ENCODE measurements around the gene SLC13A2.

SLC13A2 gene

GRCh38 chr17:28498652-28499363 is 25.4 kb downstream of the SLC13A2 start:
- H3K27me3 Mint-ChIP-seq = no peaks in the 10 kb centered on the region
- H3K36me3 Mint-ChIP-seq = no peaks in the 10 kb centered on the region

GRCh38 chr17:28499364-28499664 is 25.9 kb downstream of the SLC13A2 start:
- Mint-ChIP-seq H3K9me3 (no peaks in the 10 kb centered on the region), H3K36me3 (no peaks in the 10 kb centered on the region), H3K27ac (no peak overlapping the region), H3K4me3 (no peak overlapping the region), H3K27me3 (peaks cover 2% of the 10 kb centered on the region), H3K4me1 (no peaks in the 10 kb centered on the region)

More at GRCh38 chr17:28498652-28499363, 25.4 kb downstream of the SLC13A2 start:
- Mint-ChIP-seq H3K4me1 (no peaks in the 10 kb centered on the region), H3K9me3 (no peaks in the 10 kb centered on the region), H3K27ac (no peak overlapping the region), H3K4me3 (no peak overlapping the region)

GRCh38 chr17:28499684-28500357 is 26.4 kb downstream of the SLC13A2 start:
- Mint-ChIP-seq H3K27me3 (peaks cover 2% of the 10 kb centered on the region), H3K27ac (no peak overlapping the region), H3K4me1 (no peaks in the 10 kb centered on the region), H3K9me3 (no peaks in the 10 kb centered on the region), H3K4me3 (no peak overlapping the region), H3K36me3 (no peaks in the 10 kb centered on the region)

- H3K4me1 Mint-ChIP-seq = no peaks in the 10 kb centered on the region
- H3K27me3 Mint-ChIP-seq = peaks cover 2% of the 10 kb centered on the region
- H3K27ac Mint-ChIP-seq = no peak overlapping the region
Measured at GRCh38 chr17:28500712-28501379, 27.4 kb downstream of the SLC13A2 start.

GRCh38 chr17:28501421-28502284 is 28.2 kb downstream of the SLC13A2 start:
- H3K4me3 Mint-ChIP-seq = no peak overlapping the region
- no peaks in the 10 kb centered on the region for H3K4me1 Mint-ChIP-seq
- H3K27me3 Mint-ChIP-seq = peaks cover 2% of the 10 kb centered on the region
- H3K9me3 Mint-ChIP-seq = no peaks in the 10 kb centered on the region
- no peaks in the 10 kb centered on the region for H3K36me3 Mint-ChIP-seq
- H3K27ac Mint-ChIP-seq = no peak overlapping the region

More at GRCh38 chr17:28500712-28501379, 27.4 kb downstream of the SLC13A2 start:
- Mint-ChIP-seq H3K9me3 (no peaks in the 10 kb centered on the region), H3K36me3 (no peaks in the 10 kb centered on the region), H3K4me3 (no peak overlapping the region)

- H3K9me3 Mint-ChIP-seq = no peaks in the 10 kb centered on the region
- H3K27ac Mint-ChIP-seq = no peak overlapping the region
- H3K27me3 Mint-ChIP-seq = peaks cover 5% of the 10 kb centered on the region
- H3K36me3 Mint-ChIP-seq = no peaks in the 10 kb centered on the region
- no peaks in the 10 kb centered on the region for H3K4me1 Mint-ChIP-seq
- H3K4me3 Mint-ChIP-seq = no peak overlapping the region
Measured at GRCh38 chr17:28503420-28503819, 30.0 kb downstream of the SLC13A2 start.

GRCh38 chr17:28505986-28506665 is 32.7 kb downstream of the SLC13A2 start, which contains the start of gene FOXN1:
TSS of gene FOXN1 (plus strand) at chr17:28506348. CDS start at chr17:28523970, 17,622 bp downstream.
- Mint-ChIP-seq H3K4me1 (no peaks in the 10 kb centered on the region), H3K27ac (no peak within 1 kb of the TSS), H3K27me3 (peaks cover 10% of the 10 kb centered on the region), H3K36me3 (no peaks in the 10 kb centered on the region), H3K9me3 (no peaks in the 10 kb centered on the region), H3K4me3 (no peak within 1 kb of the TSS)

- Mint-ChIP-seq H3K4me1 (no peaks in the 10 kb centered on the region), H3K4me3 (no peak overlapping the region), H3K36me3 (no peaks in the 10 kb centered on the region)
Measured at GRCh38 chr17:28506763-28507487, 33.5 kb downstream of the SLC13A2 start.

GRCh38 chr17:28507567-28508203 is 34.2 kb downstream of the SLC13A2 start:
- Mint-ChIP-seq H3K4me3 (no peak overlapping the region), H3K27me3 (peaks cover 10% of the 10 kb centered on the region), H3K36me3 (no peaks in the 10 kb centered on the region), H3K27ac (no peak overlapping the region), H3K9me3 (no peaks in the 10 kb centered on the region), H3K4me1 (no peaks in the 10 kb centered on the region)

More at GRCh38 chr17:28506763-28507487, 33.5 kb downstream of the SLC13A2 start:
- H3K27ac Mint-ChIP-seq = no peak overlapping the region
- no peaks in the 10 kb centered on the region for H3K9me3 Mint-ChIP-seq
- peaks cover 10% of the 10 kb centered on the region for H3K27me3 Mint-ChIP-seq

GRCh38 chr17:28508211-28508724 is 34.8 kb downstream of the SLC13A2 start:
- Mint-ChIP-seq H3K36me3 (no peaks in the 10 kb centered on the region), H3K9me3 (no peaks in the 10 kb centered on the region), H3K4me1 (no peaks in the 10 kb centered on the region), H3K27ac (no peak overlapping the region), H3K27me3 (peaks cover 10% of the 10 kb centered on the region), H3K4me3 (no peak overlapping the region)

- H3K4me3 Mint-ChIP-seq = no peak overlapping the region
- no peaks in the 10 kb centered on the region for H3K36me3 Mint-ChIP-seq
- H3K27me3 Mint-ChIP-seq = peaks cover 9% of the 10 kb centered on the region
- H3K4me1 Mint-ChIP-seq = no peaks in the 10 kb centered on the region
- no peak overlapping the region for H3K27ac Mint-ChIP-seq
- H3K9me3 Mint-ChIP-seq = no peaks in the 10 kb centered on the region
Measured at GRCh38 chr17:28509789-28510188, 36.3 kb downstream of the SLC13A2 start.

GRCh38 chr17:28511858-28512461 is 38.5 kb downstream of the SLC13A2 start:
- Mint-ChIP-seq H3K36me3 (no peaks in the 10 kb centered on the region), H3K4me1 (no peaks in the 10 kb centered on the region), H3K27me3 (peaks cover 9% of the 10 kb centered on the region), H3K9me3 (no peaks in the 10 kb centered on the region), H3K4me3 (no peak overlapping the region), H3K27ac (no peak overlapping the region)

- Mint-ChIP-seq H3K27ac (no peak overlapping the region), H3K9me3 (no peaks in the 10 kb centered on the region), H3K4me3 (no peak overlapping the region), H3K36me3 (no peaks in the 10 kb centered on the region), H3K4me1 (no peaks in the 10 kb centered on the region), H3K27me3 (peaks cover 6% of the 10 kb centered on the region)
Measured at GRCh38 chr17:28513476-28513875, 40.0 kb downstream of the SLC13A2 start.

Measured in activated naive CD4-positive, alpha-beta T cell treated with anti-CD3 and anti-CD28 coated beads, Interleukin-2, amount 50 U/mL, for 24 hours (primary cell).